HG03558 (cell line): ENCODE results near the gene SULT1A1.
"Not testable (repeated sequence)": the region's sequence is repeated elsewhere in the genome, so short reads cannot be mapped to it uniquely, and the experiment has no call there.

ENCODE experiments used
- ATAC-seq: cut with Tn5 transposase; IDR thresholded peaks from one replicate; pipeline ENCODE4 v1.9.1; 2021; ENCODE audit warnings: moderate number of reproducible peaks; ENCODE audit not compliant: unreplicated experiment; ENCODE audit errors: extremely low read depth

Gene SULT1A1

GRCh38 chr16:28608867-28609596, 812 bp downstream of the SULT1A1 start:
- not testable (repeated sequence) for ATAC-seq

GRCh38 chr16:28608496-28608808, 1.4 kb downstream of the SULT1A1 start:
- ATAC-seq: not testable (repeated sequence)

DNA sequence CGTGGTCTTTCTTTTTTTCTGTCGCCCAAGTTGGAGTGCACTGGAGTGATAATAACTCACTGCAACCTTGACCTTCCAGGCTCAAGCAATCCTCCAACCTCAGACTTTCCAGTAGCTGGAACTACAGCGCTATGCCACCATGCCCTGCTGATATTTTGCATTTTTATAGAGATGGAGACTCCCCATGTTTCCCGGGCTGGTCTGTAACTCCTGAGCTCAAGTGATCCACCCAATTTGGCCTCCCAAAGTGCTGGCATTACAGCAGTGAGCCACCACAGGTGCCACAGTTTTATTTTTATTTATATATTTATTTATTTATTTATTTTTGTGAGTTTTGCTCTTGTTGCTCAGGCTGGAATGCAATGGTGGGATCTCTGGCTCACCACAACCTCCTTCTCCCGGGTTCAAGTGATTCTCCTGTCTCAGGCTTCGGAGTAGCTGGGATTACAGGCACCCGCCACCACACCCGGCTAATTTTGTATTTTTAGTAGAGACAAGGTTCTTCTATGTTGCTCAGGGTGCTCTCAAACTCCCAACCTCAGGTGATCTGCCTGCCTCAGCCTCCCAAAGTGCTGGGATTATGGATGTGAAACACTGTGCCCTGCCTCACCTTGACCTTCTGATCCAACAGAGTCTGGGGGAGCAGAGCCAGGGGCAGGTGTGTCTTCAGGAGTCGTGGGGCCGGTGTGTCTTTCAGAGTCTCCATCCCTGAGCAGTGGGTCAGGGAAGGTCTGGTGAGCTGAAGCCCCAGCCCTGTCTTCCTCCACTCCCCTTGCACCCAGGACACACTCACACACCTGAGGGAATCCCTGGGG, 2.0 kb downstream of the SULT1A1 start:
- not testable (repeated sequence) for ATAC-seq

DNA sequence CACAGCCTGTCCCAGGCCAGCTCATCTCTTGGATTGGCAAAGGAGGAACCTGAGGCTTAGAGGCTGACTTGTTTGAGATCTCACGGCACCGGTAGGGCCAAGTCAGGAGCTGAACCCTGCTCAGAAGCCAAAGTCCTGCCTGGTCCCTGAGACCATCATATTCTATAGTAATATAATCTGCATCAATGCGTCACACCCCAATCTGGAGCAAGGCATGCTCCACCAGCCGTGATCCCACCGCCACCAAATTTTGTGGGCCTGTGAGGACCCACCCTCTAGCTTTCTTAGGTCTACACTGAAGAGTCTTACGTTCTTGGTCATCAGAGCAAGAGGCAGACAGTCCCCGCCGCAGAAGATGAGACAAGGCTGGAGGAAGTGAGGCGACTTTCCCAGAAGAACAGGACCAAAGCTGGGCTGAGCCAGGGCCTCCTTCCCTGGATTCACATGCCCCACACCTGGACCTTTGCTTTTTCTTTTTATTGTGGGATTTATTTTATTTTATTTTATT, 2.7 kb downstream of the SULT1A1 start:
- no peak for ATAC-seq

DNA sequence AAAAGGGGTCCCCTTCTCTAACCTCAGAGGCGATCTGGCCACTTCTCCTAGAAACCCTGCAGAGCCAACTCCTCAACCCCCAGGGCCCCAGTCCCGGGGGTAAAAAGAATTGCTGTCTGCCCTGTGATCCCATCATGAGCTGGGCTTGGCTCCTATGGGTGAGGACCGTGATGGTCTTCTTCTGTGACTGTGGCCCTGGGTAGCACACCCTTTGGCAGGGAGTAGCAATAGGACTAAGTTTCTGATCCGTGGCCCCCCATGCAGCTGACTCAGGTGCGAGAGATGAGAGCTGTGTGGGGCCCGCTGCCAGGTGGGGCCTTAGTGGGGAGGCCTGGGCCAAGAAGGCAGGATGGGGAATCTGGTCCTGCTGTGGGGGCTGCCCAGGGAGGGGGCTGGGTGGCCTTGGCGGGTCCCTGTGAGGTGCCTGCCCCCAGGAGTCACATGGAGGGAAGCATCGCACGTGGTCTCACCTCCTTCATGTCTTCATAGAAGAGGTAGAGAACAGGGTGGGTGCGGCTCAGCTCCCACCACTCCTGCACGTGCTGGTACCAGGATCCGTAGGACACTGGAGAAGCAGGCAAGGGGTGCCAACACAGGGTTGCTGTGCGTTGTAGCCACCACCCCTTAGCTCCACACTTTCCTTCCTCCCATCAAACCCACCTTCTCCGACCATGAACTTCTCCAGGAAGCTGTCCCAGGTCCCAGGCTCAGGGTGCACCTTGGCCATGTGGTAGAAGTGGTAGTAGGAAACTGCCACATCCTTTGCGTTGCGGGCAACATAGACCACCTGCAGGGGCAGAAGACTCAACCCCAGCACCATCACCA, 3.3 kb downstream of the SULT1A1 start:
- no peak for ATAC-seq

DNA sequence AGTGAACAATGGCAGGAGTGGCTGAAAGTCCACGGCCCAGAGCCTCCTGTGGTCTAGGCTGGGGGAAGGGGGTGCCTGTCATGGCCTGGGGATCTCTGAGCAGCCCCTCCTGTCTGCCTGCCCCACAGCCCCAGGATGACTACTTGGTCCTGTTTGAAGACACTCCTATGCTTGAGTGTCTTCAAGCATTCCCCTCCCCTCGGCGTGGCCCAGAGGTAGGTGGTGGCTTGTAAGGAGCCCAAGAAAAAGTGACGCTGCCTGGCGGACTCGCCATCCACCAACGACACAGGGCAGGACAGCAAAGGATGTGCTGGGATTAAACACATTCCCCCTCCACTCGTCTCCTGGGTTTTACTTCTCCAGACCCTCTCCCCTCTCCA, 5.7 kb downstream of the SULT1A1 start:
- ATAC-seq: no peak

- ATAC-seq: no peak
Observed at GRCh38 chr16:28603381-28604185, 6.3 kb downstream of the SULT1A1 start.

GRCh38 chr16:28602529-28602928, 7.3 kb downstream of the SULT1A1 start:
- no peak for ATAC-seq

GRCh38 chr16:28602062-28602461, 7.8 kb downstream of the SULT1A1 start:
- not testable (repeated sequence) for ATAC-seq

DNA sequence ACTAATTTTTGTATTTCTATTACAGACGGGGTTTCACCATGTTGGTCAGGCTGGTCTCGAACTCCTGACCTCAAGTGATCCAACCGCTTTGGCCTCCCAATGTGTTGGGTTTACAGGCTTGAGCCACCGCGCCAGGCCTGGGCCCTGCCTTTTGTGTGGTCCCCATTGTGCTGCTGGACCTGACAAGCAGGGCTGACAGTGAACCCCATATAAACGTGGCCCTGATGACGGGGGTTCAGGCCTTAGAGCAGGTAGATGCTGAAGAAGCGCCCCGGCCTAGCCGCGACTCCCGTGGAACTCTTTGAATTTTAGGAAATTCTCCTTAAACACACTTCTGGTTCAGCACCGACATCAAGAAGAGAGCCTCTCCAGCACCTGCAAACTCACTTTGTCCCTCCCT, 8.3 kb downstream of the SULT1A1 start:
- not testable (repeated sequence) for ATAC-seq

GRCh38 chr16:28600965-28601364, 8.9 kb downstream of the SULT1A1 start:
- not testable (repeated sequence) for ATAC-seq

DNA sequence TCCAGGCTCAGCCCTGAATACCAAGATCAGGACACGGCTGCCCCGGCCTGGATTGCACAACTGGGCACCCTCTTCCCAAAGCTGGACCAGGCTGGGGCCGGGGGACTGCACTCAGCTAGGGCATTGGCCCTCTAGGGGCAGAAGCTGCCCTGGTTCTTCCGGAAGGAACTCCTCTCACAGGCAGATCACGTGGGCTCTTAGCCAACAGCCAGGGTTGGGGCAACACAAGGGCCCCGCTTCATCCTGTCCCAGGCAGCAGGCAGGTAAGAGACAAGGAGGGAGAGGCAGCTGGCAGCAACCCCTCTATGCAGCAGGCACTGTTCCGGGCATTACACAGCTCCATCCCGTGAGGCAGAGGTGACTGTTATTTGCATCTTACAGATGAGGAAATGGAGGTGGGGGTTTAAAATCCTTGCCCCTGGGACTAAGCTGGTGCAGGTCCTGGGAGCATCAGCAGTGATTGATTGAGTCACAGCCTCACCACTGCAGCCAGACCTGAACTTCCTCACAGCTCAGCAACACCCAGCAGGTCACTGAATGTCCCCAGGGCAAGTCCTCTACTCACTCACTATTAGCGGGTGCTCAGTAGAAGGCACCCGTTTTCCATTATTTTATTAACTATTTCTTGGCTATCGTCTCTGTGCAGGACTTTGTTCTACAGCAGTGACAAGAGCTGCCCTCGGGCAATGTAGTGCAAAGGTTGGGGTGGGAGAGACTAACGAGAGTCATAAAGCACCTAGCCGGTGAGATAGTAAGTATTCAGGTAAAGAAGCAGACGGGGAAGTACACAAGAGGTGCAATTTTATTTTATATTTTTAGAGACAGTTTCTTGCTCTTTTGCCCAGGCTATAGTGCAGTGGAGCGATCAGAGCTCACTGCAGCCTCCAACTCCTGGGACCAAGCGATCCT, 10.2 kb downstream of the SULT1A1 start:
- not testable (repeated sequence) for ATAC-seq

GRCh38 chr16:28597692-28598261, 12.1 kb downstream of the SULT1A1 start:
- no peak for ATAC-seq

DNA sequence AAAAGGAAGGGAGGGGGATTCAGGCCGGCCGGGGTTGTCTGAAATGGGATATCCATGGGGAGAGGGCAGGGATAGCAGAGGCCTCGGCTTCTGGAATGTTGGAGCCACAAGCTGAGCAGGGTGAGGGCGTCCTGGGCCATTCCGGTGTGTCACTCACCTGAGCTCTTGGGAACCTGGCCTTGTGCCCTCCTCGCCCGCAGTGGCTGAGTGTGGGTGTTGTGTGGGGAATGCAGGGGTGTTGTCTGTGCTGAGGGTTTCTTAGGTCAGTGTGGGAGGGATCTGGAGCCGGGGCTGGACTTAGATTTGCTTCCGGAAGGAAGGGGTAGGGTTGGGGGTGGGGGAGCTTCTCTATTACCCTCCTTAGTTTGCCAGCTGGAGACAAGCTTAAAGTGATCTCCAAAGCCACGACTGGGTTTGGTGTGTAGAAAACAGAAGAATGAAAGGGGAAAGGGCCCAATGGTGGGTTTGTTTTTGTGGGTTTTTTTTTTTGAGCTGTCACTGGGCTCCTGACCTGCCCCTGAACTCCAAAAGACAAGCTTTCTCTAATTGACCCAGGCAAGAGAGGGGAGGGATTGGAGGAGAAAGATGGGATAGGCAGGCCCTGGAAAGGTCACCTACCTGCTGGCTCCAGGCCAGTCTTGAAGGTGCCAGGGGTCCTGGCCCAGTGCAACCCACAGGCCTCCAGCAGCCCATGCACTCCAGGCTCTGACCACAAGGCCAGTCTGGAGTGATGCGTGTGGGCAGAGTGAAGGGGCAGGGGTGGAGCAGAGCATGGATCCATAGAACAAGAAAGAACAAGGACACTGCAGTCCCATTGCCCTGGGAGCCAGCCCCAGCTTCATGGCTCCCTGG, 12.8 kb downstream of the SULT1A1 start, which contains the start of gene SULT1A2:
TSS of gene SULT1A2 (minus strand) at position 211 of the 852 bp plus-strand sequence. CDS start 1,120 bp downstream, outside the sequence.
- no peak for ATAC-seq

- no peak for ATAC-seq
Observed at GRCh38 chr16:28596115-28596630, 13.7 kb downstream of the SULT1A1 start.

GRCh38 chr16:28595451-28595850, 14.4 kb downstream of the SULT1A1 start:
- not testable (repeated sequence) for ATAC-seq

DNA sequence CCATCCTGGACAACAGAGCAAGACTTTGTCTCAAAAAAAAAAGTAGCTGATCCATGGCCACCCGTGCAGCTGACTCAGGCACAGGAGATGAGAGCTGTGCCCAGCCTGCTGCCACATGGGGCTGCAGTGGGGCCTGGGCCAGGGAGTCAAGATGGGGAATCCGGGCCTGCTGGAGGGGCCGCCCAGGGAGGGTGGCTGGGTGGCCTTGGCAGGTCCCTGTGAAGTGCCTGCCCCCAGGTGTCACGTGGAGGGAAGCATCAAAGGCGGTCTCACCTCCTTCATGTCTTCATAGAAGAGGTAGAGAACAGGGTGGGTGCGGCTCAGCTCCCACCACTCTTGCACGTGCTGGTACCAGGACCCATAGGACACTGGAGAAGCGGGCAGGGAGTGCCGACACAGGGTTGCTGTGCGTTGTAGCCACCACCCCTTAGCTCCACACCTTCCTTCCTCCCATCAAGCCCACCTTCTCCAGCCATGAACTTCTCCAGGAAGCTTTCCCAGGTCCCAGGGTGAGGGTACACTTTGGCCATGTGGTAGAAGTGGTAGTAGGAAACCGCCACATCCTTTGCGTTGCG, 16.8 kb downstream of the SULT1A1 start:
- no peak for ATAC-seq
